ENCODE measurements around the gene LAMA2. TPM values are rescaled to one million over a fixed set of nuclear protein-coding genes. Genes with fewer than 3 reads are reported as not detected.

LAMA2 gene
- total and polyA plus RNA-seq, 2 donors (not counting 3 experiments of a cell fraction or from before 2014, with no cell fraction given) = 0.51 to 0.75 TPM

GRCh38 chr6:129312880-129313279 is 429.9 kb downstream of the LAMA2 start:
- DNase-seq (ENCODE audit: low read depth, low spot score) (no peak), FAIRE-seq (no peak)
- Histone ChIP-seq H3K4me3 (replicated peaks in 1 of 3; ENCODE audit: insufficient read depth in 1 of 3, low read depth in 1 of 3, low read length in 3 of 3) (no peak overlapping the region), H3K9me1 (replicated peaks; ENCODE audit: control insufficient read depth, extremely low read depth, insufficient read depth, low read length) (no peaks in the 10 kb centered on the region), H3K27me3 (ENCODE audit: control insufficient read depth in 2 of 2, insufficient read depth in 2 of 2, low read length in 2 of 2) (peaks cover 3 to 4% of the 10 kb centered on the region in 2 experiments), H3K4me1 (ENCODE audit: control insufficient read depth, extremely low read depth, insufficient read depth, low read length) (no peaks in the 10 kb centered on the region), H4K20me1 (replicated peaks; ENCODE audit: control insufficient read depth, extremely low read depth, insufficient read depth, low read length) (no peaks in the 10 kb centered on the region), H3K36me3 (ENCODE audit: control insufficient read depth in 2 of 2, extremely low read depth in 1 of 2, insufficient read depth in 2 of 2, low read length in 2 of 2) (no peaks in the 10 kb centered on the region), H3K27ac (ENCODE audit: insufficient read depth, low read depth, low read length) (no peak overlapping the region), H3K4me2 (ENCODE audit: insufficient read depth, low read length) (no peak overlapping the region), H3K79me2 (ENCODE audit: control insufficient read depth, insufficient read depth, low read length) (no peaks in the 10 kb centered on the region), H2AFZ (ENCODE audit: low read depth, low read length) (no peak overlapping the region), H3K9ac (replicated peaks; ENCODE audit: extremely low read depth, insufficient read depth, low read length) (no peak overlapping the region), H3K9me3 (replicated peaks; ENCODE audit: control insufficient read depth, insufficient read depth, low read length) (no peaks in the 10 kb centered on the region)
- intact Hi-C loops (cut with micrococcal nuclease) (no loop called here), dilution Hi-C loops (cut with MboI; ENCODE audit: extremely low pct_ligation_motif_present, low sequenced_read_pairs) (no loop called here)
- TF ChIP-seq CTCF (IDR thresholded peaks at IDR 0.05; ENCODE audit: extremely low read depth in 1 of 2, insufficient read depth in 1 of 2, low read depth in 1 of 2, low read length in 2 of 2) = no peak
- TF ChIP-seq JUN (IDR thresholded peaks at IDR 0.05; ENCODE audit: borderline replicate concordance, insufficient read depth, insufficient read length, low read depth) = no peak
- TF ChIP-seq GATA2 (IDR thresholded peaks at IDR 0.05; ENCODE audit: insufficient read depth, insufficient read length, low read depth, low read length) = no peak
- TF ChIP-seq MYC (IDR thresholded peaks at IDR 0.05; ENCODE audit: low read depth, low read length) = no peak
- no peak for TF ChIP-seq FOS (IDR thresholded peaks at IDR 0.05; ENCODE audit: borderline replicate concordance, insufficient read depth, low read length)
- no peak for TF ChIP-seq MAX (IDR thresholded peaks at IDR 0.05; ENCODE audit: insufficient read depth, insufficient read length)
- TF ChIP-seq POLR2A (IDR thresholded peaks at IDR 0.05; ENCODE audit: low read depth, low read length) = no peak
- TF ChIP-seq EZH2 (IDR thresholded peaks at IDR 0.05; ENCODE audit: borderline replicate concordance, low read depth, low read length, severe bottlenecking) = no peak
- TF ChIP-seq POLR2AphosphoS5 (IDR thresholded peaks at IDR 0.05; ENCODE audit: insufficient read depth, low read depth, low read length) = no peak
- POLR2A ChIA-PET = no interaction called here
- CTCF ChIA-PET = interaction anchor here (0.8 to 1.0 kb wide), 2 partner anchors 18 to 58 kb away, joined by 3 to 4 read pairs; no protein-coding TSS in a partner anchor
- no TSS peak for BruUV-seq (replicated peaks)

Measured in endothelial cell of umbilical vein (primary cell).